ENCODE data around the gene SHD.
A peak's percentile ranks its signal among the peaks of the same experiment; 100 is the strongest.

- TF ChIP-seq POLR2A (IDR thresholded peaks at IDR 0.05; ENCODE audit: low read depth, low read length) (no peak), CTCF (conservative IDR thresholded peaks at IDR 0.05; ENCODE audit: low read depth, low read length) (no peak), CEBPB (IDR thresholded peaks at IDR 0.05; ENCODE audit: low read depth, low read length) (no peak), MXI1 (IDR thresholded peaks at IDR 0.05; ENCODE audit: borderline replicate concordance, low read depth, low read length) (no peak), RFX5 (IDR thresholded peaks at IDR 0.05; ENCODE audit: low read depth, low read length) (no peak), ELK1 (IDR thresholded peaks at IDR 0.05; ENCODE audit: borderline replicate concordance, low read depth, low read length) (no peak), RAD21 (IDR thresholded peaks at IDR 0.05; ENCODE audit: low read length) (no peak), MAFK (IDR thresholded peaks at IDR 0.05; ENCODE audit: low read depth, low read length) (no peak), SMC3 (IDR thresholded peaks at IDR 0.05; ENCODE audit: low read depth, low read length) (no peak), MAZ (IDR thresholded peaks at IDR 0.05; ENCODE audit: borderline replicate concordance, low read depth, low read length) (0 out of 2 replicates have a peak, but pooled peaks have one; percentile 33)
Measured at GRCh38 chr19:4304538-4305256, 25.6 kb downstream of the SHD start, which contains the start of gene FSD1.
